Activated CD8-positive, alpha-beta T cell treated with anti-CD3 and anti-CD28 coated beads for 36 hours (primary cell): ENCODE data around the gene SORL1. TPM values are rescaled to one million over a fixed set of nuclear protein-coding genes. Genes with fewer than 3 reads are reported as not detected.

ENCODE experiments used
- ATAC-seq: fragments of 200-7000 bp; cut with Tn5 transposase; one replicate; pipeline ENCODE4 v1.10.0; 2021; ENCODE audit warnings: mild to moderate bottlenecking, moderate library complexity
- CTCF ChIA-PET: fragments of 350-600 bp; sonication (Branson Sonifier 250); formaldehyde crosslinking; loops from one replicate; lab custom pipeline; 2021; ENCODE audit warnings: antibody characterized with exemption; lab: Charles Lee
- POLR2A ChIA-PET: fragments of 350-600 bp; sonication (Branson Sonifier 250); formaldehyde crosslinking; loops from one replicate; lab custom pipeline; 2021; ENCODE audit warnings: antibody characterized with exemption; lab: Charles Lee
- DNase-seq: peaks from one replicate; pipeline ENCODE4 v3.0.0-alpha.2; 2020
- H3K27ac Mint-ChIP-seq: one replicate; pipeline ENCODE4 v1.8.0; 2021; ENCODE audit warnings: mild to moderate bottlenecking, mixed read lengths
- H3K27me3 Mint-ChIP-seq: one replicate; pipeline ENCODE4 v1.8.0; 2021; ENCODE audit warnings: mixed read lengths
- H3K36me3 Mint-ChIP-seq: one replicate; pipeline ENCODE4 v1.8.0; 2021; ENCODE audit warnings: low read depth, mixed read lengths
- H3K4me1 Mint-ChIP-seq: one replicate; pipeline ENCODE4 v1.8.0; 2021; ENCODE audit warnings: low read depth, mixed read lengths
- H3K4me3 Mint-ChIP-seq: one replicate; pipeline ENCODE4 v1.8.0; 2021; ENCODE audit warnings: mild to moderate bottlenecking, moderate library complexity, mixed read lengths
- H3K9me3 Mint-ChIP-seq: one replicate; pipeline ENCODE4 v1.8.0; 2021; ENCODE audit warnings: mixed read lengths
- intact Hi-C: fragments of 100-400 bp; cut with micrococcal nuclease; formaldehyde crosslinking; loops from one replicate; pipeline ENCODE4 v1.10.0; 2022
- total RNA-seq, 2 experiments: library from RNA; stranded (reverse); gene quantifications; one replicate each; pipeline ENCODE4 v1.2.3, GENCODE V29; 2021
- TF ChIP-seq, protein P1 (sequence below): fragments of 200-600 bp; IDR thresholded peaks from one replicate; pipeline ENCODE4 v1.8.0; 2022; ENCODE audit warnings: antibody characterized with exemption, mild to moderate bottlenecking

The SORL1 gene
- total RNA-seq, 2 experiments from 2014 or later, result 61.1 to 64.6 TPM

DNA sequence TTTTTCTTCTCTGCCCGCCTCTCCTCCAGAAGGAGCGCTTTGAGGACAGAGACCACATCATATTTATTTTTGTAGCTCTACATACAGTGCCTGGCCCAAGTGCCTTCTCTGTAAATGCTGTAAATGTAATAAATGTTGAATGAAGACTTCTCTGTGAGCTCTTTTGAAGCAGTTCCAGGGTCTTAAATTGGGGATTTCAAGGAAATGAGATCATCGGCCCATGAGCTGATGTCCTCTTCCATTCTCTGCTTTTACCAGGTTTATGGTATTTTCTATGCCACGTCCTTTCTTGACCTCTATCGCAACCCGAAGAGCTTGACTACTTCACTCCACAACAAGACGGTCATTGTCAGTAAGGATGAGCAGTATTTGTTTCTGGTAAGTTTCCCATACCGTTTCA is 166.4 kb downstream of the SORL1 start:
- H3K27ac Mint-ChIP-seq, result no peak overlapping the region

DNA sequence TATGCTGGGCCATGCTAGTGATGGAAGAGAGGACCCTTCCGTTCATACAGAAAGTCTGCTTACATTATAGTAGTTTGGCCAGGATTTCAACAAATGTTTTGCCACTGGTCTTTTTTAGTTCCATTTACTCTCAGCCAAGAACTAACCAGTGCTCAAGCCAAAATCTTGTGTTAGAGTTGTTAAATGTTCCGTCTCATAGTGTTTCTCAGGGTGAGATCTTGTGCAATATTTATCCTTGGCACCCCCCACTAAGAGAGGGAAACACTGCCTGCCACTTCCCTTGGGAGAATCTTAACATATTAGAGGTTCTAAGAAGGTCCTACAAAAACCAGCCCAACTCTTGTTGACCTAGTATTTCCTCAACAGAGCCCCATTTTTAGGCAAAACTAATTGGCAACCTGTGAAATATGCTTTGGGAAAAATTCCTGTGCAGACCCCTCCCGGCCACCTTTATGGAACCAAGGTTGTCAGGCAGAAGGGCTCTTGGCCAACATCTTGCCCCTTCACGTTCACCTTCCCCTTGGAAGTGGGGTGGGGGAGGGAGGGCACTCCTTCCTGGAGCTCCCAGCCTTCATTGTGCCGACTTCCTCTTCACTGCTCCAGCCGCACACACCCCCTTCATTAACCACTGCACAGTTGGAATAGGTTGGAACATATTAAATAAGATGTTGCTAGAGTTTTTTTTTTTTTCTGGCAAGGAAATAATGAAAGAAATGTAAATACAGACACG is 173.8 kb downstream of the SORL1 start:
- DNase-seq (no peak), ATAC-seq (no peak)
- intact Hi-C loops, result no loop called here
- H3K36me3 Mint-ChIP-seq, result peaks cover 48% of the 10 kb centered on the region
- TF ChIP-seq, protein P1, sequence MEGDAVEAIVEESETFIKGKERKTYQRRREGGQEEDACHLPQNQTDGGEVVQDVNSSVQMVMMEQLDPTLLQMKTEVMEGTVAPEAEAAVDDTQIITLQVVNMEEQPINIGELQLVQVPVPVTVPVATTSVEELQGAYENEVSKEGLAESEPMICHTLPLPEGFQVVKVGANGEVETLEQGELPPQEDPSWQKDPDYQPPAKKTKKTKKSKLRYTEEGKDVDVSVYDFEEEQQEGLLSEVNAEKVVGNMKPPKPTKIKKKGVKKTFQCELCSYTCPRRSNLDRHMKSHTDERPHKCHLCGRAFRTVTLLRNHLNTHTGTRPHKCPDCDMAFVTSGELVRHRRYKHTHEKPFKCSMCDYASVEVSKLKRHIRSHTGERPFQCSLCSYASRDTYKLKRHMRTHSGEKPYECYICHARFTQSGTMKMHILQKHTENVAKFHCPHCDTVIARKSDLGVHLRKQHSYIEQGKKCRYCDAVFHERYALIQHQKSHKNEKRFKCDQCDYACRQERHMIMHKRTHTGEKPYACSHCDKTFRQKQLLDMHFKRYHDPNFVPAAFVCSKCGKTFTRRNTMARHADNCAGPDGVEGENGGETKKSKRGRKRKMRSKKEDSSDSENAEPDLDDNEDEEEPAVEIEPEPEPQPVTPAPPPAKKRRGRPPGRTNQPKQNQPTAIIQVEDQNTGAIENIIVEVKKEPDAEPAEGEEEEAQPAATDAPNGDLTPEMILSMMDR, result no peak
- peaks cover 2% of the 10 kb centered on the region for H3K4me1 Mint-ChIP-seq
- no peaks in the 10 kb centered on the region for H3K9me3 Mint-ChIP-seq
- CTCF ChIA-PET, result no interaction called here
- H3K4me3 Mint-ChIP-seq, result no peak overlapping the region
- POLR2A ChIA-PET, result interaction anchor here (1.1 kb wide), 1 partner anchor 29 kb away, joined by 3 read pairs; no protein-coding TSS in a partner anchor
- no peaks in the 10 kb centered on the region for H3K27me3 Mint-ChIP-seq
- no peak overlapping the region for H3K27ac Mint-ChIP-seq

More for the DNA sequence above, 166.4 kb downstream of the SORL1 start:
- CTCF ChIA-PET, result no interaction called here
- Mint-ChIP-seq H3K4me3 (no peak overlapping the region), H3K36me3 (peaks cover 45% of the 10 kb centered on the region), H3K9me3 (no peaks in the 10 kb centered on the region), H3K27me3 (no peaks in the 10 kb centered on the region), H3K4me1 (peaks cover 2% of the 10 kb centered on the region)
- ATAC-seq (no peak), DNase-seq (no peak)
- intact Hi-C loops, result no loop called here
- TF ChIP-seq, protein P1, result no peak
- POLR2A ChIA-PET, result interaction anchor here (0.8 kb wide), 1 partner anchor 9 kb away, joined by 3 read pairs; no protein-coding TSS in a partner anchor

DNA sequence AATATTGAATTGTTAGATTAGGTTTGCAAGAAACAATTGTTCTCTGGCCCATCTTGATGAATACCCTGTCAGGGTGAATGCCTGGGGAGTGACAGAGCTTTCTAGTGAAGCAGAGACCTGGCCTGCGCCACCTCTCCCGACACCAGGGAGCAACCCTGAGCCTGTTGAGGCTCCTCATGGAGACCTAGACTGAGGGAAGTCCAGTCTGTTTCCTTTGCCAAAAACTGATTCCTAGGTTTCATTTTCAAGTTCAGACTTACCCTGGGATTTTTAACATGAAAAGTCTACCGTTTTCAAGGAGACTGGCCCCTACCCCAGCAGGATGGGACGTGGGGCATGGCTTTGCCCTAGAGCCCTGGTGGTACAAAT is 174.4 kb downstream of the SORL1 start:
- DNase-seq (no peak), ATAC-seq (no peak)
- Mint-ChIP-seq H3K4me1 (peaks cover 2% of the 10 kb centered on the region), H3K4me3 (no peak overlapping the region), H3K36me3 (peaks cover 42% of the 10 kb centered on the region), H3K27ac (no peak overlapping the region), H3K27me3 (no peaks in the 10 kb centered on the region), H3K9me3 (no peaks in the 10 kb centered on the region)
- intact Hi-C loops, result no loop called here
- TF ChIP-seq, protein P1, result no peak
- CTCF ChIA-PET, result no interaction called here
- POLR2A ChIA-PET, result no interaction called here

DNA sequence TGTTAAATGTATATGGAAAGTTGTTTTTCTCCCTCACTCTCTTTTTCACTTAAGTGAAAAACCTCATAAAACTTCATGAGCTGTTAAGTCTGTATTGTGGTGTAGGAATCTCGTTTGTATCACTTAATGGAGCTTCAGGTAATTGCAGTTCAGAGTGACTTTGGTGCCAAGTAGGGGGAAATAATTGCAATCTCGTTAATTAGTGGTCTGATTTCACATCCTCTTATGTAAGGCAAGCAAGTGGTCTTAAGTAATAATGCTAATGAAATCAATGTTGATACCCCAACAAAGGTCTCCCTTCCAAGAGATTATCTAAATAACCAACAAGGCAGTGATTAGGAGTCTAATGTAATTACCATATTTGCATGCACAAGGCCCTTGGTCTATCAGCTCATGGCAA is 174.9 kb downstream of the SORL1 start:
- POLR2A ChIA-PET, result no interaction called here
- no peak for DNase-seq
- Mint-ChIP-seq H3K4me1 (peaks cover 2% of the 10 kb centered on the region), H3K9me3 (no peaks in the 10 kb centered on the region), H3K27me3 (no peaks in the 10 kb centered on the region), H3K36me3 (peaks cover 37% of the 10 kb centered on the region), H3K4me3 (no peak overlapping the region), H3K27ac (no peak overlapping the region)
- TF ChIP-seq, protein P1, result no peak
- CTCF ChIA-PET, result no interaction called here
- no peak for ATAC-seq
- intact Hi-C loops, result no loop called here

DNA sequence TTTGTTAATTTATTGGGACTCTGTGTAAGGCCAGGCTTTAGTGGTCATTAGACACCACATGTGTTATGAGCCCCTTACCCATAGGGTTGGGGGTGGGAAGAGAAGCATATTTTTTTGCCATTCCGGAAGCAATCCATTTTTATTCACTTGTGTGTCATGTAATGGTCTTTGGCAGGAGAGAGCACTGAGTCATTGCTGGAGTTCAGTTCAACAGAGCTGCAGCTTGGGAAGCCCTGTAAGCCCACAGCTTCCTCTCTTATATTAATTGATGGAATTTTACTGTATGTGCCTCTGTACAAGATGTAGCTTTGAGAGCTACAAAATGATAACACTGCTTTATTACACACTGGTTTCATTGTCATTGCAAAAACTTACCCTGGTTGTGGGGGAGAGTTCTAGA is 177.9 kb downstream of the SORL1 start:
- ChIA-PET POLR2A (no interaction called here), CTCF (no interaction called here)
- intact Hi-C loops, result no loop called here
- no peaks in the 10 kb centered on the region for H3K27me3 Mint-ChIP-seq
- no peaks in the 10 kb centered on the region for H3K4me1 Mint-ChIP-seq
- H3K36me3 Mint-ChIP-seq, result peaks cover 18% of the 10 kb centered on the region
- no peak overlapping the region for H3K27ac Mint-ChIP-seq
- DNase-seq (no peak), ATAC-seq (no peak)
- H3K9me3 Mint-ChIP-seq, result no peaks in the 10 kb centered on the region
- TF ChIP-seq, protein P1, result no peak
- no peak overlapping the region for H3K4me3 Mint-ChIP-seq
